ENCODE measurements around the gene XRRA1.

GRCh38 chr11:74941492-74941891 lies 7.4 kb downstream of the XRRA1 start:
- TF ChIP-seq POLR2A (IDR thresholded peaks at IDR 0.05; ENCODE audit: extremely low read depth, insufficient read length), result no peak
- TF ChIP-seq CTCF (IDR thresholded peaks at IDR 0.05; ENCODE audit: low read depth, low read length), result no peak
